ENCODE measurements around the gene KRTAP21-3. TPM values are rescaled to one million over a fixed set of nuclear protein-coding genes. Genes with fewer than 3 reads are reported as not detected.

The KRTAP21-3 gene
- total RNA-seq, 3 donors from 2014 or later = not detected

GRCh38 chr21:30713766-30714165 lies 4.8 kb downstream of the KRTAP21-3 start:
- TF ChIP-seq, protein P1, sequence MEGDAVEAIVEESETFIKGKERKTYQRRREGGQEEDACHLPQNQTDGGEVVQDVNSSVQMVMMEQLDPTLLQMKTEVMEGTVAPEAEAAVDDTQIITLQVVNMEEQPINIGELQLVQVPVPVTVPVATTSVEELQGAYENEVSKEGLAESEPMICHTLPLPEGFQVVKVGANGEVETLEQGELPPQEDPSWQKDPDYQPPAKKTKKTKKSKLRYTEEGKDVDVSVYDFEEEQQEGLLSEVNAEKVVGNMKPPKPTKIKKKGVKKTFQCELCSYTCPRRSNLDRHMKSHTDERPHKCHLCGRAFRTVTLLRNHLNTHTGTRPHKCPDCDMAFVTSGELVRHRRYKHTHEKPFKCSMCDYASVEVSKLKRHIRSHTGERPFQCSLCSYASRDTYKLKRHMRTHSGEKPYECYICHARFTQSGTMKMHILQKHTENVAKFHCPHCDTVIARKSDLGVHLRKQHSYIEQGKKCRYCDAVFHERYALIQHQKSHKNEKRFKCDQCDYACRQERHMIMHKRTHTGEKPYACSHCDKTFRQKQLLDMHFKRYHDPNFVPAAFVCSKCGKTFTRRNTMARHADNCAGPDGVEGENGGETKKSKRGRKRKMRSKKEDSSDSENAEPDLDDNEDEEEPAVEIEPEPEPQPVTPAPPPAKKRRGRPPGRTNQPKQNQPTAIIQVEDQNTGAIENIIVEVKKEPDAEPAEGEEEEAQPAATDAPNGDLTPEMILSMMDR (IDR thresholded peaks at IDR 0.05) = no peak
- H3K9me3 ChIP-seq = peaks cover 47% of the 10 kb centered on the region
- no peak overlapping the region for H3K4me3 ChIP-seq
- DNase-seq = no peak
- intact Hi-C loops (cut with DNase I, micrococcal nuclease) = no loop called here
- H3K36me3 ChIP-seq (ENCODE audit: low read depth) = no peaks in the 10 kb centered on the region
- ATAC-seq = no peak
- H3K4me1 ChIP-seq (ENCODE audit: low read depth) = no peaks in the 10 kb centered on the region

GRCh38 chr21:30710499-30710898 lies 8.1 kb downstream of the KRTAP21-3 start:
- no peak for DNase-seq
- Histone ChIP-seq H3K36me3 (ENCODE audit: low read depth) (no peaks in the 10 kb centered on the region), H3K4me1 (ENCODE audit: low read depth) (no peaks in the 10 kb centered on the region), H3K9me3 (peaks cover 59% of the 10 kb centered on the region), H3K4me3 (no peak overlapping the region)
- TF ChIP-seq, protein P1 (IDR thresholded peaks at IDR 0.05) = no peak
- intact Hi-C loops (cut with DNase I, micrococcal nuclease) = no loop called here
- no peak for ATAC-seq

DNA sequence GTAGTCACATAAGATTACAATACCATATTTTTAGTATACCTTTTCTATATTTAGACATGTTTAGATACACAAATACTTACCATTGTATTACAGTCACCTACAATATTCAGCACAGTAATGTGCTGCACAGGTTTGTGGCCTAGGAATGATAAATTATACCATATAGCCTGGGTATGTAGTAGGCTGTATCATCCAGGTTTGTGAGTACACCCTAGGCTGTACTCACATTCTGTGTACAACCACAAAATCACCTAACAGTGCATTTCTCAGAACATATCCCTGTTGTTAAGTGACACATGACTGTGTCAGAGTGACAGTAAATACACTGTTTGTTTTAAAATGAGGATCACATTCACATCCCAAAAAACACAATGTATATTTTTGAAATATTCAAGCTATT lies 11.2 kb downstream of the KRTAP21-3 start:
- TF ChIP-seq, protein P1 (IDR thresholded peaks at IDR 0.05) = no peak
- Histone ChIP-seq H3K9me3 (peaks cover 55% of the 10 kb centered on the region), H3K4me3 (no peak overlapping the region), H3K36me3 (ENCODE audit: low read depth) (no peaks in the 10 kb centered on the region), H3K4me1 (ENCODE audit: low read depth) (no peaks in the 10 kb centered on the region)
- no peak for DNase-seq
- no peak for ATAC-seq
- intact Hi-C loops (cut with DNase I, micrococcal nuclease) = no loop called here

DNA sequence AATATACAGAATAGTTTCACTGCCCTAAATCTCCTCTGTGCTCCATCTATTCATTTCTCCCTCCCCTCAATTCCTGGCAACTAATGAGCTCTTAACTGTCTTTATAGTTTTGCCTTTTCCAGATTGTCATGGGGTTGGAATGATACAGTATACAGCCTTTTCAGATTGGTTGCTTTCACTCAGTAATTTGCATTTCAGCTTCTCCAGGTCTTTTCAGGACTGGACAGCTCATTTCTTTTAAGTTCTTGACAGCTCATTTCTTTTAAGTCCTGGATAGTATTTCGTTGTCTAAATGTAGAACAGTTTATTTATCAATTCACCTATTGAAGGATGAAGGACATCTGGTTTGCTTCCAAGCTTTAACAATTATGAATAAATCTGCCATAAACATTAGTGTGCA lies 22.6 kb downstream of the KRTAP21-3 start:
- H3K36me3 ChIP-seq (ENCODE audit: low read depth) = no peaks in the 10 kb centered on the region
- TF ChIP-seq, protein P1 (IDR thresholded peaks at IDR 0.05) = no peak
- ATAC-seq (no peak), DNase-seq (no peak)
- H3K4me1 ChIP-seq (ENCODE audit: low read depth) = no peaks in the 10 kb centered on the region
- H3K4me3 ChIP-seq = no peak overlapping the region
- peaks cover 59% of the 10 kb centered on the region for H3K9me3 ChIP-seq
- intact Hi-C loops (cut with DNase I, micrococcal nuclease) = no loop called here

GRCh38 chr21:30689822-30690221 lies 28.8 kb downstream of the KRTAP21-3 start:
- ATAC-seq (no peak), DNase-seq (no peak)
- no peaks in the 10 kb centered on the region for H3K4me1 ChIP-seq (ENCODE audit: low read depth)
- no peaks in the 10 kb centered on the region for H3K36me3 ChIP-seq (ENCODE audit: low read depth)
- TF ChIP-seq, protein P1 (IDR thresholded peaks at IDR 0.05) = no peak
- intact Hi-C loops (cut with DNase I, micrococcal nuclease) = no loop called here
- H3K4me3 ChIP-seq = no peak overlapping the region
- peaks cover 56% of the 10 kb centered on the region for H3K9me3 ChIP-seq

GRCh38 chr21:30684506-30684905 lies 34.1 kb downstream of the KRTAP21-3 start:
- Histone ChIP-seq H3K4me1 (ENCODE audit: low read depth) (no peaks in the 10 kb centered on the region), H3K4me3 (no peak overlapping the region), H3K9me3 (peaks cover 51% of the 10 kb centered on the region), H3K36me3 (ENCODE audit: low read depth) (no peaks in the 10 kb centered on the region)
- DNase-seq = no peak
- TF ChIP-seq, protein P1 (IDR thresholded peaks at IDR 0.05) = no peak
- ATAC-seq = no peak
- intact Hi-C loops (cut with DNase I, micrococcal nuclease) = no loop called here

Measured in mucosa of descending colon (tissue), 3 donors.